SK-N-SH (cell line): Measurements from ENCODE around the gene TMEM168. TPM values are rescaled to one million over a fixed set of nuclear protein-coding genes. Genes with fewer than 3 reads are reported as not detected.

ENCODE experiments used
- CTCF ChIA-PET: fragments of 300-600, 350-600 bp; formaldehyde crosslinking; extraction: SDS; loops from one replicate; lab custom pipeline; 2021; lab: Yijun Ruan, JAX
- POLR2A ChIA-PET: fragments of 350-600 bp; sonication (Branson Sonifier 250); formaldehyde crosslinking; extraction: SDS; loops from one replicate; lab custom pipeline; 2020; ENCODE audit warnings: antibody characterized with exemption, inconsistent platforms; lab: Yijun Ruan, JAX
- DNase-seq: peaks from one replicate; pipeline ENCODE4 v3.0.0; 2012
- H2AFZ ChIP-seq: fragments of 200-600 bp; sonication (generic); 2 replicates; pipeline ENCODE4 v1.8.1; 2016; ENCODE audit warnings: antibody characterized with exemption, mild to moderate bottlenecking, low read depth
- H3F3A ChIP-seq: fragments of 200-600 bp; sonication (generic); replicated peaks from 2 replicates; pipeline ENCODE3; 2016; ENCODE audit warnings: antibody characterized with exemption, mild to moderate bottlenecking; ENCODE audit not compliant: insufficient read depth
- H3K27ac ChIP-seq, 2 experiments: fragments of 200-500 bp in 1 of 2; fragments of 200-600 bp in 1 of 2; sonication (Bioruptor generic) in 1 of 2; sonication (generic), shearing (Covaris generic) in 1 of 2; 2 replicates each; pipeline versions ENCODE4 v1.5.1 to v1.6.1; 2014 to 2016; ENCODE audit warnings: low read depth in 2 of 2, inconsistent platforms in 1 of 2, low read length in 1 of 2, mild to moderate bottlenecking in 1 of 2, mixed read lengths in 1 of 2
- H3K27me3 ChIP-seq: fragments of 200-600 bp; sonication (generic), shearing (Covaris generic); 2 replicates; pipeline ENCODE4 v1.6.1; 2016; ENCODE audit warnings: mixed run types; ENCODE audit not compliant: insufficient read depth
- H3K36me3 ChIP-seq, 2 experiments: fragments of 200-500 bp in 1 of 2; fragments of 200-600 bp in 1 of 2; sonication (Bioruptor generic) in 1 of 2; sonication (generic) in 1 of 2; replicated peaks in 1 of 2; 2 replicates each; pipeline versions ENCODE3 to v1.5.1; 2014 to 2016; ENCODE audit warnings: low read length in 1 of 2, mild to moderate bottlenecking in 1 of 2; ENCODE audit not compliant: insufficient read depth in 2 of 2, control insufficient read depth in 1 of 2
- H3K4me1 ChIP-seq, 2 experiments: fragments of 200-500 bp in 1 of 2; fragments of 200-600 bp in 1 of 2; sonication (Bioruptor generic) in 1 of 2; sonication (generic), shearing (Covaris generic) in 1 of 2; 2 replicates each; pipeline versions ENCODE4 v1.5.1 to v1.6.1; 2014 to 2016; ENCODE audit warnings: low read depth in 1 of 2, low read length in 1 of 2, mixed run types in 1 of 2; ENCODE audit not compliant: insufficient read depth in 2 of 2, control insufficient read depth in 1 of 2
- H3K4me2 ChIP-seq: fragments of 200-600 bp; sonication (generic), shearing (Covaris generic); 2 replicates; pipeline ENCODE4 v1.6.1; 2017; ENCODE audit warnings: mixed run types
- H3K4me3 ChIP-seq, 2 experiments: fragments of 200-500 bp in 1 of 2; fragments of 200-600 bp in 1 of 2; sonication (Bioruptor generic) in 1 of 2; sonication (generic), shearing (Covaris generic) in 1 of 2; 2 replicates each; pipeline versions ENCODE4 v1.5.1 to v1.8.1; 2014 to 2016; ENCODE audit warnings: low read depth in 2 of 2, inconsistent platforms in 1 of 2, low read length in 1 of 2, mild to moderate bottlenecking in 1 of 2, mixed read lengths in 1 of 2, moderate library complexity in 1 of 2
- H3K79me2 ChIP-seq: fragments of 200-600 bp; sonication (generic); 2 replicates; pipeline ENCODE4 v1.8.1; 2017; ENCODE audit warnings: mild to moderate bottlenecking; ENCODE audit not compliant: insufficient read depth
- H3K9ac ChIP-seq: fragments of 200-600 bp; sonication (generic); 2 replicates; pipeline ENCODE4 v1.6.1; 2017; ENCODE audit warnings: mixed run types
- H3K9me2 ChIP-seq: fragments of 200-600 bp; sonication (generic); 2 replicates; pipeline ENCODE4 v1.6.1; 2017; ENCODE audit warnings: mixed run types
- H3K9me3 ChIP-seq: fragments of 200-600 bp; sonication (generic); 2 replicates; pipeline ENCODE4 v1.6.1; 2017; ENCODE audit warnings: mixed run types, mild to moderate bottlenecking, moderate library complexity
- H4K20me1 ChIP-seq: fragments of 200-600 bp; sonication (generic); 2 replicates; pipeline ENCODE4 v1.6.1; 2017; ENCODE audit warnings: mild to moderate bottlenecking, mixed run types; ENCODE audit not compliant: insufficient read depth
- EZH2phosphoT487 ChIP-seq: fragments of 200-600 bp; sonication (generic); IDR thresholded peaks from 2 replicates; pipeline ENCODE4 v1.6.1; 2017; ENCODE audit warnings: low read depth, mixed run types, mild to moderate bottlenecking, antibody characterized with exemption, moderate library complexity, borderline replicate concordance
- GABPA ChIP-seq: IDR thresholded peaks from 2 replicates; pipeline ENCODE4 v1.4.0; 2012; ENCODE audit warnings: low read depth, mild to moderate bottlenecking
- NRF1 ChIP-seq: IDR thresholded peaks from 2 replicates; pipeline ENCODE4 v1.6.1; 2012; ENCODE audit warnings: low read depth, mild to moderate bottlenecking, low read length
- POLR2AphosphoS5 ChIP-seq: IDR thresholded peaks from 2 replicates; pipeline ENCODE4 v1.6.1; 2012; ENCODE audit warnings: low read depth, low read length
- RFX5 ChIP-seq: IDR thresholded peaks from 2 replicates; pipeline ENCODE4 v1.6.1; 2012; ENCODE audit warnings: mild to moderate bottlenecking, improper control_type of control experiment, low read length
- SIN3A ChIP-seq: IDR thresholded peaks from 2 replicates; pipeline ENCODE4 v1.6.1; 2012; ENCODE audit warnings: low read depth, mild to moderate bottlenecking, low read length, moderate library complexity, borderline replicate concordance
- USF1 ChIP-seq: IDR thresholded peaks from 2 replicates; pipeline ENCODE4 v1.4.0; 2012; ENCODE audit warnings: low read depth, borderline replicate concordance
- USF2 ChIP-seq: fragments of 150-350 bp; IDR thresholded peaks from 2 replicates; pipeline ENCODE4 v1.6.1; 2017; ENCODE audit warnings: antibody characterized with exemption, low read length, low read depth, borderline replicate concordance
- YY1 ChIP-seq: IDR thresholded peaks from 2 replicates; pipeline ENCODE4 v1.4.0; 2012; ENCODE audit warnings: low read depth, mild to moderate bottlenecking
- WGBS: methylation state at CpG from one replicate; pipeline ENCODE4 v1.1.6; 2017; ENCODE audit warnings: low lambda C conversion rate; 5-methylcytosine and 5-hydroxymethylcytosine counted together
- polyA plus RNA-seq, 3 experiments: library from polyadenylated mRNA; depleted of rRNA; stranded (reverse); fragments of >200 nt; gene quantifications; 2 replicates each; pipeline ENCODE4 v1.2.3, GENCODE V29; 2012
- TF ChIP-seq, protein P1 (sequence below): IDR thresholded peaks from 2 replicates; pipeline ENCODE4; 2012
- TF ChIP-seq, protein P2 (sequence below): fragments of 150-350 bp; IDR thresholded peaks from 2 replicates; pipeline ENCODE4 v1.6.1; 2016; ENCODE audit warnings: mild to moderate bottlenecking, low read depth, low read length

TMEM168 gene
- polyA plus RNA-seq, 1 of the 3 experiments (the other 2 are of a cell fraction) = 32.2 TPM

GRCh38 chr7:112715525-112715924 lies 74.7 kb downstream of the TMEM168 start:
- TF ChIP-seq YY1 = no peak
- Histone ChIP-seq H3K79me2 (no peaks in the 10 kb centered on the region), H3K9ac (no peak overlapping the region), H2AFZ (no peak overlapping the region), H3K4me1 (no peaks in the 10 kb centered on the region), H3K4me3 (no peak overlapping the region), H3K36me3 (no peaks in the 10 kb centered on the region), H3K4me2 (no peak overlapping the region), H3K9me3 (no peaks in the 10 kb centered on the region), H3K27ac (no peak overlapping the region), H3K9me2 (no peaks in the 10 kb centered on the region), H4K20me1 (no peaks in the 10 kb centered on the region), H3K27me3 (no peaks in the 10 kb centered on the region), H3F3A (no peaks in the 10 kb centered on the region)
- POLR2A ChIA-PET = no interaction called here
- CTCF ChIA-PET = interaction anchor here (0.9 kb wide), 1 partner anchor 10 kb away, joined by 5 read pairs; no protein-coding TSS in a partner anchor
- WGBS = 55% methylated on average over 4 of the region's 4 CpGs
- no peak for DNase-seq

DNA sequence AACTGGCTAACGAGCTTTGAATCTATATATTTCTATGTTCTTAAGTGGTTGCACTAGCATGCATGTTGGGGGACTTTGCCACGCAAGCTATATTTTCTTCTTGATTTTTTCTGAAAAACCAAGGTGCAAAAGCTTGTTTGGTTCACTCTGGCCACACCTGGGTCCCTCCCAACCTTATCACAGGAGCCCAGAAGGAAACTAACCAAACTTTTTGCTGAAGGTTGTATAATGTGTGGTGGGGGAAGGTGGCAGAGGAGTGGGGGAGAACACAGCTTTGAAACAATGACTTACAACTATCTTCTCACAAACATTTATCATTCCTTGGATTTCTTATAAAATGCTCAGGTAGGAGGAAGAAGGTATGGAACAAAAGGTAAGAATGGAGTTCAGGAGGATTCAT lies 75.3 kb downstream of the TMEM168 start:
- no peaks in the 10 kb centered on the region for H3K4me1 ChIP-seq
- no peaks in the 10 kb centered on the region for H3F3A ChIP-seq
- DNase-seq = no peak
- H3K4me3 ChIP-seq = no peak overlapping the region
- CTCF ChIA-PET = interaction anchor here (0.9 to 1.3 kb wide), 2 partner anchors 11 to 184 kb away, joined by 3 to 5 read pairs; no protein-coding TSS in a partner anchor
- no peaks in the 10 kb centered on the region for H3K36me3 ChIP-seq
- H3K79me2 ChIP-seq = no peaks in the 10 kb centered on the region
- H3K27me3 ChIP-seq = no peaks in the 10 kb centered on the region
- H3K9ac ChIP-seq = no peak overlapping the region
- TF ChIP-seq USF1 (no peak), EZH2phosphoT487 (no peak), USF2 (no peak), NRF1 (no peak), SIN3A (no peak), GABPA (no peak), POLR2AphosphoS5 (no peak), RFX5 (no peak)
- TF ChIP-seq, protein P1, sequence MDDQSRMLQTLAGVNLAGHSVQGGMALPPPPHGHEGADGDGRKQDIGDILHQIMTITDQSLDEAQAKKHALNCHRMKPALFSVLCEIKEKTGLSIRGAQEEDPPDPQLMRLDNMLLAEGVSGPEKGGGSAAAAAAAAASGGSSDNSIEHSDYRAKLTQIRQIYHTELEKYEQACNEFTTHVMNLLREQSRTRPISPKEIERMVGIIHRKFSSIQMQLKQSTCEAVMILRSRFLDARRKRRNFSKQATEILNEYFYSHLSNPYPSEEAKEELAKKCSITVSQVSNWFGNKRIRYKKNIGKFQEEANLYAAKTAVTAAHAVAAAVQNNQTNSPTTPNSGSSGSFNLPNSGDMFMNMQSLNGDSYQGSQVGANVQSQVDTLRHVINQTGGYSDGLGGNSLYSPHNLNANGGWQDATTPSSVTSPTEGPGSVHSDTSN = no peak
- TF ChIP-seq, protein P2, sequence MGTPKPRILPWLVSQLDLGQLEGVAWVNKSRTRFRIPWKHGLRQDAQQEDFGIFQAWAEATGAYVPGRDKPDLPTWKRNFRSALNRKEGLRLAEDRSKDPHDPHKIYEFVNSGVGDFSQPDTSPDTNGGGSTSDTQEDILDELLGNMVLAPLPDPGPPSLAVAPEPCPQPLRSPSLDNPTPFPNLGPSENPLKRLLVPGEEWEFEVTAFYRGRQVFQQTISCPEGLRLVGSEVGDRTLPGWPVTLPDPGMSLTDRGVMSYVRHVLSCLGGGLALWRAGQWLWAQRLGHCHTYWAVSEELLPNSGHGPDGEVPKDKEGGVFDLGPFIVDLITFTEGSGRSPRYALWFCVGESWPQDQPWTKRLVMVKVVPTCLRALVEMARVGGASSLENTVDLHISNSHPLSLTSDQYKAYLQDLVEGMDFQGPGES = no peak
- H3K9me2 ChIP-seq = no peaks in the 10 kb centered on the region
- H3K27ac ChIP-seq = no peak overlapping the region
- POLR2A ChIA-PET = no interaction called here
- no peak overlapping the region for H3K4me2 ChIP-seq
- 27% methylated on average over 2 of the region's 2 CpGs for WGBS
- no peak overlapping the region for H2AFZ ChIP-seq
- no peaks in the 10 kb centered on the region for H4K20me1 ChIP-seq
- no peaks in the 10 kb centered on the region for H3K9me3 ChIP-seq
